ENCODE data around the gene KIF12.
"Not testable (repeated sequence)": the region's sequence is repeated elsewhere in the genome, so short reads cannot be mapped to it uniquely, and the experiment has no call there.

Gene KIF12

DNA sequence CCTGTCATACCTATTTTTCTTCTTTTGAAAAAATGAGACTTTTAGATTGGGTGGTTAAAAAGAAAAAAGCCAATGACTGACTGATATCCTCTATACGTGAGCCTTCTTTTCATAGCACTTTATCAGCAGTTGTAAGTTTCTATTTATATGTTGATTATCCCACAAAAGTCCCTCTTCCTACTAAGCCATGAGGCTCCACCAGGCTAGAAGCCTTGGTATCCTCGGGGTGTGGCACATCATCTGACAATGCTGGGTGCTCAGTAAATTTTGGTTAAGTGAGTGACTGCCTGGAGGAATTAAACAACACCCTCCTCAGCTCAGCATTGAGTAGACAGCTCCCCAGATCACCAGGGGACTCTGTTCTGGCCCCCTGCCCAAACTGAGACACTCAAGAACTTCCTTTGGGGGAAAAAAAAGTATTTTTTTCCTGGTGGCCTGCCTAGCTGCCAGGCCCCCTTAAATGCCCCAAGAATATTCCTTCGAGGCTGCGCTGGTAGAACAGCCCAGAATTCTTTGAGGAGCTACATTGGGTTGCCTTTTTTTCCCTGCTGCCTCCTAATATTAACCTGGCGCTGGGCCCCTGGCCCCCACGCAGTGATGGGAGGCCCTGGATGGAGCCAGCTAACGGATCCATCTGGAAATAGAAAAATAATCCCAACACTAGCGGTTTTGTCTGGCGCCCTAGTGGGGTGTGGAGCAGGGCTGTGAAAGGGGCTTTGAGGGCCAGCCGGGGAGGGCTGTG, 32.9 kb upstream of the KIF12 start:
- Histone ChIP-seq H3K4me1 (ENCODE audit: control insufficient read depth, insufficient read depth, low read length) (no peaks in the 10 kb centered on the region), H3K4me3 (ENCODE audit: low read length) (no peak overlapping the region), H3K27me3 (replicated peaks; ENCODE audit: control insufficient read depth, insufficient read depth, low read length) (peaks cover 32% of the 10 kb centered on the region)

DNA sequence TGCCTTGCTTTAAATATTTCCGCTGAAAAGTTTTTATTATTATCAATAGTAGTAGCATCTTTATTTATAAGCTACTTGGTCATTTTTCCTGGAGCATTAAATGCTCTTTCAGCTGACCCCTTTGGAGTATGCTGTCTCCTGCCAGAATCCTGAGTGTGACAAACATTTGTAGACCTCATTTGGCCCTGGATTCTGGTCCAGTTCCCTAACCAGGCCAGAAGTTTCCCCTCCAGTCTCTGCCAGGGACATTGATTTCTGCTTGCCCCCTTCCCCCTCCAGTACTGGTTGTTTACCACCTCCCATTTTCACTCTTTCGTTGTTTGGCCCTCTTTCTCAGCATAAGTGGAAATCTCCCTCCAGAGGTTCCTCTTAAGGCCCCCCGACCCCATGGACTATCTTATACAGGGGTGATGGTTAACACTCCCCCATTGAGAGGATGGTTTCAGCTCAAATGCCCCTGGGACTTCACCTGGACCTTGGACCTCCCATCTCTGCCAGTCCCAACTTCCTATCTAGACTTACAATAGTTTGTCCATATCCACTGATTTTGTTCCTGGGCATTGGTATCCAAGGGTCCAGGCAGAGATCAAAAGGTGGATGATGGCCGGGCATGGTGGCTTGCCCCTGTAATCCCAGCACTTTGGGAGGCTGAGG, 31.7 kb upstream of the KIF12 start:
- Histone ChIP-seq H3K4me3 (ENCODE audit: low read length) (no peak overlapping the region), H3K36me3 (ENCODE audit: control insufficient read depth, insufficient read depth, low read length, severe bottlenecking) (no peaks in the 10 kb centered on the region), H3K9me3 (ENCODE audit: control insufficient read depth, low read length) (peaks cover 13% of the 10 kb centered on the region), H3K9ac (ENCODE audit: low read length) (no peak overlapping the region), H3K4me1 (ENCODE audit: control insufficient read depth, insufficient read depth, low read length) (no peaks in the 10 kb centered on the region), H3K27me3 (replicated peaks; ENCODE audit: control insufficient read depth, insufficient read depth, low read length) (peaks cover 29% of the 10 kb centered on the region)
- no peak for DNase-seq (ENCODE audit: low read depth)

More for the DNA sequence above, 32.9 kb upstream of the KIF12 start:
- Histone ChIP-seq H3K36me3 (ENCODE audit: control insufficient read depth, insufficient read depth, low read length, severe bottlenecking) (no peaks in the 10 kb centered on the region), H3K9me3 (ENCODE audit: control insufficient read depth, low read length) (peaks cover 15% of the 10 kb centered on the region), H3K9ac (ENCODE audit: low read length) (no peak overlapping the region)
- no peak for DNase-seq (ENCODE audit: low read depth)

DNA sequence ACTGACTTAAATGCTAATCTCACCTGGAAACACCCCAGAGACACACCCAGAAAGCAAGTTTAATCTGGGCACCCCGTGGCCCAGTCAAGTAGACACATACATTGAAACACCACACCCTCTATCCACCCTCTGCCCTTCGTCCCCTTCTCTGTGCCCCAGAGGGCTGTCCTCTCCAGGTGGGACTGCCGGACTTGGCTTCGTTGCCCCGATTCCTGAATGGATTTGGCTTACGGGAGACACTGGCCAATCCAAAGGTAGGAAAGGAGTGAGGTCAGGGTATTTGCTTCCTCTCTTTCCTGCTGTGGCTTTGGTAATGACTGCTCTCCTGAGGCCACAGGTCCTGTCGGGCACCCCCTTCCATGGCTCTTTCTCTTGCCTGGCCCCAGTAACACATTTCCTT, 31.0 kb upstream of the KIF12 start:
- H3K9ac ChIP-seq (ENCODE audit: low read length) = no peak overlapping the region
- no peaks in the 10 kb centered on the region for H3K4me1 ChIP-seq (ENCODE audit: control insufficient read depth, insufficient read depth, low read length)
- H3K36me3 ChIP-seq (ENCODE audit: control insufficient read depth, insufficient read depth, low read length, severe bottlenecking) = no peaks in the 10 kb centered on the region
- no peak overlapping the region for H3K4me3 ChIP-seq (ENCODE audit: low read length)
- peaks cover 30% of the 10 kb centered on the region for H3K27me3 ChIP-seq (replicated peaks; ENCODE audit: control insufficient read depth, insufficient read depth, low read length)
- H3K9me3 ChIP-seq (ENCODE audit: control insufficient read depth, low read length) = peaks cover 13% of the 10 kb centered on the region
- DNase-seq (ENCODE audit: low read depth) = no peak

DNA sequence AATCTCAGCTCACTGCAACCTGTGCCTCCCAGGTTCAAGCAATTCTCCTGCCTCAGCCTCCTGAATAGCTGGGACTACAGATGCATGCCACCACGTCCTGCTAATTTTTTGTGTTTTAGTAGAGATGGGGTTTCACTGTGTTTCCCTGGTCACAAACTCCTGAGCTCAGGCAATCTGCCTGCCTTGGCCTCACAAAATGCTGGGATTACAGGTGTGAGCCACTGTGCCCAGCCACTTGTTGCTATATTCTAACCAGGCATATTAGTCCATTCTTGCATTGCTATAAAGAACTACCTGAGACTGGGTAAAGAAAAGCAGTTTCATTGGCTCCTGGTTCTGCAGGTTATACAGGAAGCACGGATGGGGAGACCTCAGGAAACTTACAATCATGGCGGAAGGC, 29.7 kb upstream of the KIF12 start:
- DNase-seq (ENCODE audit: low read depth); H3K36me3 ChIP-seq (ENCODE audit: control insufficient read depth, insufficient read depth, low read length, severe bottlenecking); H3K4me3 ChIP-seq (ENCODE audit: low read length); H3K9ac ChIP-seq (ENCODE audit: low read length): not testable (repeated sequence)
- H3K27me3 ChIP-seq (replicated peaks; ENCODE audit: control insufficient read depth, insufficient read depth, low read length) = peaks cover 37% of the 10 kb centered on the region
- peaks cover 13% of the 10 kb centered on the region for H3K9me3 ChIP-seq (ENCODE audit: control insufficient read depth, low read length)
- peaks cover 11% of the 10 kb centered on the region for H3K4me1 ChIP-seq (ENCODE audit: control insufficient read depth, insufficient read depth, low read length)

DNA sequence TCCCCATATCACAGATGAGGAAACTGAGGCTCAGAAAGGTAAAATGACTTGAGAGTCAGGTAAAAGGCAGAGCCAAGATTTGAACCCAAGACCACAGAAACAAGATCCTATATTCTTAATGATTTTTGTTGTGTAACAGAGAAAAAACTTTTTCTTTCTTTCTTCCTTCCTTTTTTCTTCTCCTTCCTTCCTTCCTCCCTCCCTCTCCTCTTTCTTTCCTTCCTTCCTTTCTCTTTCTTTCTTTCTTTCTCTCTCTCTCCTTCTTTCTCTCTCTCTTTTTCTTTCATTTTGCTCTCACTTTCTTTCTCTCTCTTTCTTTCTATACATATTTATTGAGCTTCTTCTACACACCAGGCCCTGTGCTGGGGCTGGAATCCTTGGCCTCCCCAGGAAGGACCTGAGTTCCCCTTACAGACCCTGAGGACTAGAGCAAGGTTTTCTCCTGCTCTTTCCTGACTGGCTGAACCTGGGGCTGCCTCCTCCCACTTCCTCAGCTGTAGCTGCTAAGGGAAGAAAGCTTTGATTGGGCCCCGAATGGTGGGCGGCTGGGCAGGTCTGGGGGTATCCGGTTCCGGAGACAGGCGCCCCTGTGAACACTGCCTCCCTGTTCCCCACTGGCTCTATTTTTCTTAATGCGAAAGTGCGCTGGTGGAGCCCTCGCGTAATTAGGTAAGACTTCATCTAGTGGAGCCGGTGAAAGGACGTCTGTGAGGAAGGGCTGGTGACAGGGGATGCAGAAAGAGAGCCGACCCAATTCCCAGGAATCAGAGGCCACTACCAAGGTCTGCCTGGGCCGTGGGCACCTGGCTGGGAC, 27.4 kb upstream of the KIF12 start:
- Histone ChIP-seq H3K36me3 (ENCODE audit: control insufficient read depth, insufficient read depth, low read length, severe bottlenecking) (no peaks in the 10 kb centered on the region), H3K27me3 (replicated peaks; ENCODE audit: control insufficient read depth, insufficient read depth, low read length) (peaks cover 37% of the 10 kb centered on the region), H3K4me3 (ENCODE audit: low read length) (no peak overlapping the region), H3K9me3 (ENCODE audit: control insufficient read depth, low read length) (peaks cover 13% of the 10 kb centered on the region), H3K9ac (ENCODE audit: low read length) (no peak overlapping the region), H3K4me1 (ENCODE audit: control insufficient read depth, insufficient read depth, low read length) (peaks cover 14% of the 10 kb centered on the region)
- DNase-seq (ENCODE audit: low read depth) = no peak

DNA sequence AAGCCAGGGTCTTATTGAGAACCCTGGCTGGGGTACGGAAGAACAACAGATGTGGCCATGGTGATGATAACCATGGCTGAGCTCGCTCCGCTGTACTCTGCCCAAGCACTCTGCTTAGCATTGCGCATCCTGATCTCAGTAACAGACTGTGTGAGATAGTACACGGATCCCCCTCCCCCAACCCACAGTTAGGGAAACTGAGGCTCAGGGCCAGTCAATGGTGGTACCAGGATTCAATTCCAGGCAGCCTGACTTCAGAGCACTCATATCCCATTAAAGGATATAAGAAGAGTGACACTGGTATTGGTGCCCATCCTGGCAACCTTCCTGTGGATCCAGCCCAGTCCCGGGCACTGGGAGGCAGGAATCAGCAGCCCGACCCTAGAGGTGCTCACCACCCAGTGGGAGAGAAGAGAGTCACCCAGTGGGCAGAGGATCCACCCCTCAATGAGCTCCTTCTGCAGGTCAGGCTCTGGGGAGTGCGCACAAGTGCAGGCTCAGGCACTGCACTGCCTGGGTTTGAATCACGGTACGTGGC, 26.5 kb upstream of the KIF12 start:
- H3K9ac ChIP-seq (ENCODE audit: low read length) = no peak overlapping the region
- H3K27me3 ChIP-seq (replicated peaks; ENCODE audit: control insufficient read depth, insufficient read depth, low read length) = peaks cover 46% of the 10 kb centered on the region
- H3K36me3 ChIP-seq (ENCODE audit: control insufficient read depth, insufficient read depth, low read length, severe bottlenecking) = no peaks in the 10 kb centered on the region
- peaks cover 14% of the 10 kb centered on the region for H3K4me1 ChIP-seq (ENCODE audit: control insufficient read depth, insufficient read depth, low read length)
- peaks cover 13% of the 10 kb centered on the region for H3K9me3 ChIP-seq (ENCODE audit: control insufficient read depth, low read length)
- DNase-seq (ENCODE audit: low read depth) = no peak
- H3K4me3 ChIP-seq (ENCODE audit: low read length) = no peak overlapping the region

DNA sequence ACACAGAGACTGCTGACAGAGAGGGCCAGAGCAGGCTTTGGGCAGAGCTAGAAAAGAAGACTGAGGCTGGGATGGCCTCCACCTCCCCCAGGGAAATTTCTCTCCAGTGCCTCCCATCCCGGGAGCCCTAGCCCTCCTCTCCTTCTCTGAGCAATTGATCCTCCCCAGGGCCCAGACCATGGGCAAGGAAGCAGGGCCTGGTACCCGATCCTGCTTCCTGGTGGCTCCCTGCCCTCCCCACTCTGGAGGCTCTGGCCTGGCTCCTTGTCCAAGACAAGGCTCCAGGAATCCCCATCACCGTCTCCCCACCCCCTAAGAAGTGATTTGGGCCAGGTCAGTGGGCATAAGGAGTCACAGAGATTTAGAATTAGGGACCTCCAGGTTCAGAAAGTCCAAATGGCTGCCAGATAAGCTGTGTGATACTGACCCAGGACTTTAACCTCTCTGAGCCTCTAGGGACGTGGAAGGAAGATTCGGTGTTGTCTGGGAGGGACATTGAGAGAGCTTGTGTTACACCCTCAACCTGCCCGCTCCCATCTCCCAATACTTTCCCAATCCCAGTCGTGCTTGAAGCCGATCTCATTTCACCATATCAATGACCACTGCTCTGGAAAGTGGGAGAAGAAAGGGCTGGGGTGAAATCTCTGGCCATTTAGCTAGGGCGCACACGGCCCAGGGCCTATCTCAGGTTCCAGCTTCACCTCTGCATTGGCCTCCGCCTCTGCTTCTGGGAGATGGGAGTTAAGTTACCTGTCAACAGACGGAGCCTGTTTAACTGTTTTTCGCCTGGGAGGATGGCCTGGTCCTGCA, 25.8 kb upstream of the KIF12 start:
- H3K9me3 ChIP-seq (ENCODE audit: control insufficient read depth, low read length) = peaks cover 13% of the 10 kb centered on the region
- H3K27me3 ChIP-seq (replicated peaks; ENCODE audit: control insufficient read depth, insufficient read depth, low read length) = peaks cover 46% of the 10 kb centered on the region
- no peaks in the 10 kb centered on the region for H3K36me3 ChIP-seq (ENCODE audit: control insufficient read depth, insufficient read depth, low read length, severe bottlenecking)
- no peak overlapping the region for H3K4me3 ChIP-seq (ENCODE audit: low read length)
- no peak for DNase-seq (ENCODE audit: low read depth)
- H3K9ac ChIP-seq (ENCODE audit: low read length) = no peak overlapping the region
- peaks cover 14% of the 10 kb centered on the region for H3K4me1 ChIP-seq (ENCODE audit: control insufficient read depth, insufficient read depth, low read length)

DNA sequence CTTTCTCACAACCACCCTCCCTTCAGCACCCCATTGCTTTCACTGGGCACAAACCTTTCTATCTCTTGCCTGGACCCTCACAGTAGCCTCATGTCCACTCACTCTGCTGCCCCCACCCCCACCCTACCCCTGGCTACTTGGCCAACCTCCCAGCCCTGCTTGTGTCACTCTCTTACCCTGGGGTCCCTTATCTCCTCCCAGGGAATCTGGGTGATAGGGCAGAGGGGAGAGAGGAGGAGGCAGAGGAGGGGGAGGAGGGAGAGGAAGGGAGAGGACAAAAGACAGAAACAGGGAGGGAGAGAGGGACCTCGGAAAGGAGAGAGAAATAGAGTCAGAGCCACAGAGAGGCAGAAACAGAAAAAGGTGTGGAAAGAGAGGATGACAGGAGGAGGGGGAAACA, 25.0 kb upstream of the KIF12 start:
- Histone ChIP-seq H3K27me3 (replicated peaks; ENCODE audit: control insufficient read depth, insufficient read depth, low read length) (peaks cover 44% of the 10 kb centered on the region), H3K36me3 (ENCODE audit: control insufficient read depth, insufficient read depth, low read length, severe bottlenecking) (no peaks in the 10 kb centered on the region), H3K9ac (ENCODE audit: low read length) (no peak overlapping the region), H3K4me3 (ENCODE audit: low read length) (no peak overlapping the region), H3K9me3 (ENCODE audit: control insufficient read depth, low read length) (peaks cover 13% of the 10 kb centered on the region), H3K4me1 (ENCODE audit: control insufficient read depth, insufficient read depth, low read length) (peaks cover 14% of the 10 kb centered on the region)
- DNase-seq (ENCODE audit: low read depth) = no peak

DNA sequence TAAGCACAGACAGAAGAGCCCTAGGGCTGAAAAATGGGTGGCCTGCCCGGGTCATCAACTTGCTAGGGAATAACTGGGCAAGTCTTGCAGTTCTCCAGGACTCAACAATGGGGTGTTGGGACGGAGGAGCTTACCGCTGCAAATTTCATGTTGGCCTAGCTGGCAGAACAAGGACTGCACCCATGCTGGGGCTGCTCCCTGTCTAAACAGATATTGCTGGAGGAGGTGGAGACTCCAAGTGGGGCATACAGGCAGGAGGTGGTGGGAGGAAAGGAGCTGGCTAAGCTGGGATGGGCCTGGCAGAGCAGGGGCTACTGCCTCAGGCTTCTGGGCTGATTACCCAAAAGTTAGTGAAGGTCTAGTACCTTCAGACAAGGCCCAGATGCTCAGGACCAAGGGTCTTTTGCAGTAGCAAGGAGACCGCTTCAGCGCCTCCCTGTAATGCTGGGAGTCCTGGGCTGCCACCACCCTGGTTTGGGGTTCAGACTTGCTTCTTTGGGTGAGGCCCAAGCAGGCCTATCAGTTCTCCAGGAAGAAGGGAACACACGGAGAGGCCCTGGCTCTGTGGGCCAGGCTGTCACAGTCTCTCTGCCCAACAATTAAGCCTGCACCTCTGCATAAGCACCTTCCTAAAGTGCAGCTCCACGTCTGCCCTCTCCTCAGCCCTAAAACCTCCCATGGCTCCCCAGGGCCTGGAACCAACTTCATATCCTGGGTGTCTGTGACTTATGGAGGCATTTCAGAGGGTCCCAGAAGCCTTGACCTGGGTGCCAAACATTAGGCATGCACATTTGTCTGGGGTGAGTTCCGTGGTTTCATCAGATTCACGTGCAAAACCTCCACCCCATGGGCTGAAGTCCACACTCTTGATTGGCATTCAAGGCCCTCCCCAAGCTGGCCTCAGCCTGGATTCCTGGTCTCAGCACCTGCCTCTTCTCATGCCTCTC, 24.2 kb upstream of the KIF12 start:
- no peaks in the 10 kb centered on the region for H3K36me3 ChIP-seq (ENCODE audit: control insufficient read depth, insufficient read depth, low read length, severe bottlenecking)
- peaks cover 45% of the 10 kb centered on the region for H3K27me3 ChIP-seq (replicated peaks; ENCODE audit: control insufficient read depth, insufficient read depth, low read length)
- peaks cover 13% of the 10 kb centered on the region for H3K9me3 ChIP-seq (ENCODE audit: control insufficient read depth, low read length)
- peaks cover 14% of the 10 kb centered on the region for H3K4me1 ChIP-seq (ENCODE audit: control insufficient read depth, insufficient read depth, low read length)
- DNase-seq (ENCODE audit: low read depth) = no peak
- no peak overlapping the region for H3K9ac ChIP-seq (ENCODE audit: low read length)
- no peak overlapping the region for H3K4me3 ChIP-seq (ENCODE audit: low read length)
